ENCODE measurements around the gene GPN2. TPM values are rescaled to one million over a fixed set of nuclear protein-coding genes. Genes with fewer than 3 reads are reported as not detected.

Gene GPN2
- total and polyA plus RNA-seq, 2 of the 4 experiments (the other 2 are of a cell fraction): 15.4 to 22.2 TPM

- H3K23ac ChIP-seq (ENCODE audit: low read depth, low read length): no peak overlapping the region
- no peak overlapping the region for H2BK20ac ChIP-seq (ENCODE audit: low read depth, low read length)
- H3K18ac ChIP-seq (ENCODE audit: low read depth, low read length): no peak overlapping the region
- H4K8ac ChIP-seq (ENCODE audit: low read depth in 2 of 2, low read length in 2 of 2): no peak overlapping the region
- BruUV-seq (replicated peaks): no TSS peak
- no peak overlapping the region for H2BK15ac ChIP-seq (ENCODE audit: low read depth, low read length)
- H3K27me3 ChIP-seq (ENCODE audit: control insufficient read depth, insufficient read depth, low read length): no peaks in the 10 kb centered on the region
- ChIA-PET POLR2A (ENCODE audit: unreplicated experiment) (no interaction called here), CTCF (interaction anchor here (1.5 kb wide), 1 partner anchor 30 kb away, joined by 3 read pairs; no protein-coding TSS in a partner anchor)
- peaks cover 9% of the 10 kb centered on the region; the same call in 1 of the 2 replicates for H4K20me1 ChIP-seq (ENCODE audit: insufficient read depth, low read length)
- H3K56ac ChIP-seq (ENCODE audit: extremely low read depth, insufficient read depth, low read length): no peak overlapping the region
- WGBS, 2 experiments (ENCODE audit: extremely low coverage in 2 of 2, insufficient read length in 1 of 2): no CpG with 5 or more reads among the region's 4 CpGs
- no peak overlapping the region for H3K4ac ChIP-seq (ENCODE audit: low read depth, low read length)
- peaks cover 27 to 28% of the 10 kb centered on the region in 2 experiments for H3K79me1 ChIP-seq (ENCODE audit: low read depth in 1 of 2, low read length in 2 of 2)
- ATAC-seq (ENCODE audit: low read depth): no peak
- intact Hi-C loops (cut with micrococcal nuclease): loop anchor here (2.0 kb wide), 1 partner anchor 15 kb away; no protein-coding TSS in a partner anchor
- H2AFZ ChIP-seq (replicated peaks; ENCODE audit: low read length, poor library complexity): no peak overlapping the region
- no peaks in the 10 kb centered on the region for H3K4me1 ChIP-seq (ENCODE audit: control insufficient read depth, insufficient read depth, low read length)
- H3K9ac ChIP-seq (ENCODE audit: low read depth, low read length): no peak overlapping the region
- peaks cover 54% of the 10 kb centered on the region for H3K36me3 ChIP-seq (ENCODE audit: control insufficient read depth, insufficient read depth, low read length)
- H3K27ac ChIP-seq (ENCODE audit: insufficient read depth, low read length): no peak overlapping the region
- H3K14ac ChIP-seq (replicated peaks; ENCODE audit: low read depth, low read length): no peak overlapping the region
- no peak overlapping the region for H4K5ac ChIP-seq (ENCODE audit: low read depth, low read length)
- H2AK5ac ChIP-seq (ENCODE audit: low read depth, low read length): no peak overlapping the region
- H2AK9ac ChIP-seq (replicated peaks; ENCODE audit: low read depth, low read length, poor library complexity): peak overlapping the region; percentile 37
- dilution Hi-C loops (cut with HindIII; ENCODE audit: low sequenced_read_pairs, unreplicated experiment): no loop called here
- in situ Hi-C loops (cut with MboI; ENCODE audit: low sequenced_read_pairs): loop anchor here (10.0 kb wide), 1 partner anchor 275 kb away; no protein-coding TSS in a partner anchor
- TF ChIP-seq SMC3 (IDR thresholded peaks at IDR 0.05; ENCODE audit: low read depth, low read length) (no peak), RAD21 (IDR thresholded peaks at IDR 0.05; ENCODE audit: low read length) (no peak), CHD1 (IDR thresholded peaks at IDR 0.05; ENCODE audit: low read depth, low read length) (no peak), POLR2A (IDR thresholded peaks at IDR 0.05; ENCODE audit: low read depth, low read length) (no peak)
- H4K91ac ChIP-seq (ENCODE audit: insufficient read depth, low read depth, low read length): no peak overlapping the region
- H3K9me1 ChIP-seq (ENCODE audit: insufficient read depth, low read length): no peaks in the 10 kb centered on the region
- no peak overlapping the region for H3K4me3 ChIP-seq (ENCODE audit: insufficient read depth, low read depth, low read length)
- no peak overlapping the region for H2BK120ac ChIP-seq (ENCODE audit: low read depth, low read length)
- no peak overlapping the region for H3K4me2 ChIP-seq (ENCODE audit: low read depth, low read length)
- no peaks in the 10 kb centered on the region for H3K9me3 ChIP-seq (ENCODE audit: control insufficient read depth, insufficient read depth, low read length)
- no peak for DNase-seq
- H2BK5ac ChIP-seq (ENCODE audit: low read depth, low read length, poor library complexity, severe bottlenecking): no peak overlapping the region
These were observed 10.3 kb downstream of the GPN2 start for GRCh38 chr1:26879793-26880192.

Data from IMR-90 (cell line).